Measurements from ENCODE around the gene SET. TPM values are rescaled to one million over a fixed set of nuclear protein-coding genes. Genes with fewer than 3 reads are reported as not detected.
A peak's percentile ranks its signal among the peaks of the same experiment; 100 is the strongest.
"Not testable (repeated sequence)": the region's sequence is repeated elsewhere in the genome, so short reads cannot be mapped to it uniquely, and the experiment has no call there.

Gene SET
- total RNA-seq, 1 donor = 313 TPM

DNA sequence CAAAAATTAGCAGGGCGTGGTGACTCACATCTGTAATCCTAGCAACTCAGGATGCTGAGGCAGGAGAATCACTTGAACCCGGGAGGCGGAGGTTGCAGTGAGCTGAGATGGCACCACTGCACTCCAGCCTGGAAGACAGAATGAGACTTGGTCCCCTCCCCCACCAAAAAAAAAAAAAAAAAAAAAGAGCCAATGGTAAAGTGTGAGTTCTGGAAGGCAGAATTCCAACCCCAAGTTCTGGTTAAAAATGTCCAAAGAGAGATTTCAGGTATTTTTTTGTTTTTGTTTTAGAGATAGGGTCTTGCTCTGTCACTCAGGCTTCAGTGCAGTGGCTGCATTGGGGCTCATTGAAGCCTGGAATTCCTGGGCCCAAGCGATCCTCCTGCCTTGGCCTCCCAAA, 1.6 kb upstream of the SET start:
- H3K4me3 ChIP-seq (ENCODE audit: low read depth, low read length) = no peak overlapping the region
- TF ChIP-seq, protein P1, sequence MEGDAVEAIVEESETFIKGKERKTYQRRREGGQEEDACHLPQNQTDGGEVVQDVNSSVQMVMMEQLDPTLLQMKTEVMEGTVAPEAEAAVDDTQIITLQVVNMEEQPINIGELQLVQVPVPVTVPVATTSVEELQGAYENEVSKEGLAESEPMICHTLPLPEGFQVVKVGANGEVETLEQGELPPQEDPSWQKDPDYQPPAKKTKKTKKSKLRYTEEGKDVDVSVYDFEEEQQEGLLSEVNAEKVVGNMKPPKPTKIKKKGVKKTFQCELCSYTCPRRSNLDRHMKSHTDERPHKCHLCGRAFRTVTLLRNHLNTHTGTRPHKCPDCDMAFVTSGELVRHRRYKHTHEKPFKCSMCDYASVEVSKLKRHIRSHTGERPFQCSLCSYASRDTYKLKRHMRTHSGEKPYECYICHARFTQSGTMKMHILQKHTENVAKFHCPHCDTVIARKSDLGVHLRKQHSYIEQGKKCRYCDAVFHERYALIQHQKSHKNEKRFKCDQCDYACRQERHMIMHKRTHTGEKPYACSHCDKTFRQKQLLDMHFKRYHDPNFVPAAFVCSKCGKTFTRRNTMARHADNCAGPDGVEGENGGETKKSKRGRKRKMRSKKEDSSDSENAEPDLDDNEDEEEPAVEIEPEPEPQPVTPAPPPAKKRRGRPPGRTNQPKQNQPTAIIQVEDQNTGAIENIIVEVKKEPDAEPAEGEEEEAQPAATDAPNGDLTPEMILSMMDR (IDR thresholded peaks at IDR 0.05; ENCODE audit: insufficient read depth, low read length) = no peak
- no peak for DNase-seq (ENCODE audit: low read depth)

DNA sequence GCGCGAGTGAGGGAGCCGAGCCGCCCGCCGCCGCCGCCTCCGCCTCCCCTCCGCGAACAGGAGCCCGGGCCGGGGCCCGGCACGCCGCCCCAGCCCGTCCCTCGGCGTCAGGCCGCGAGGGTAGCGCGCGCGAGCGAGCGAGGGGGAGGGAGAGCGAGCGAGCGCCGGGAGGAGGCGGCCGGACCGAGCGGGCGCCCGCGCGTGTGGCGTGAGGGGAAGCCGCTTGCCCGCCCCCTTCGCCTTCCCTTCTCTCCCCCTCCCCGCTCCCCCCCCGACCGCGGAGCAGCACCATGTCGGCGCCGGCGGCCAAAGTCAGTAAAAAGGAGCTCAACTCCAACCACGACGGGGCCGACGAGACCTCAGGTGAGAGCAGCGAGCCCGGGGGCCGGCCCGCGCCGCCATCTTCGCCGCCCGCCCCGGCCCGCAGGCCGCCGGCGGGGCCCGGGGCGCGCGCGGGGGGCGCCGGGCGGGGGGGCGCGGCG, 312 bp downstream of the SET start:
- TF ChIP-seq, protein P1 (IDR thresholded peaks at IDR 0.05; ENCODE audit: insufficient read depth, low read length) = no peak
- H3K4me3 ChIP-seq (ENCODE audit: low read depth, low read length) = peak overlapping the region; percentile 94
- peak; percentile 28 for DNase-seq (ENCODE audit: low read depth)

DNA sequence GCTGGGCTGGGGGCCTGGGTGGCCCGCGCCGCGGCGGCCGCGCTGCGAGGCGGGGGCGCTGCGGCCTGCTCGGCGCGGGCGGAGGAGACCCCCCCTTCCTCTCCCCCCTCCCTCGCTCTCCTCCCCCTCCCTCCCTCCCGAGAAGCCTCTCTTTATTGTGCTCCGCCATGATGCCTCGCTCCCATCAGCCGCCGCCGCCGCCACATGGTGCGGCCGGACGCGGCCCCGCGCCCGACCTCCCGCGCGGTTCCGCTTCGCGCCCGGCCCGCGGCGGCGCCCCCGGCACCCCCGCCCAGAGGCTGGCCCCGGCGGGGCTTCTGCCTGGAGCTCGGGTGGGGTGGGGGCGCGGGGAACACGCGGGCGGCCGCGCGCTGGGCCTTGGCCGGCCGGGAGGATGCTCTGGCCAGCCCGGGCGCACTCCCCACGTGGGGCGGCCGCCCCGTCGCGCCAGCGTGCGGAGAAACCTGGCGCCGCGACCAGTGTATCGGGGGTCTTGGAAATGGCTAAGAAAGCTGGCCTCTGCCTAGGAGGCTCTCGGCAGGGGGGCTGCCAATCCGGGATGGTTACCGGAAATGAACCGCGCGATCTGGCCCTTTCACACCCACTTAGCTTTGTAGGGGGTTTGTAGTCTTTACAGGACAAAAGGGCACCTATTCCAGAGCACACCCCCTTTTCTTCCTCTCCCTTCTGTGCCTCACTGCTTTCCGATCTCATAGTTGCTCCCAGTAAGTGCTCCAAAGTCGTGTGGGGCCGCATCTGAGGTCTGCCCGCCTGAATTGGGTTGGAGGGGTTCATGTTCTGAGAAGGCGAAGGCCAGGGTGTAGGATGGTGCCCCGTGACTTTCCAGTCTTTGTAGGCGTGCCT, 1.0 kb downstream of the SET start:
- H3K4me3 ChIP-seq (ENCODE audit: low read depth, low read length) = peak overlapping the region; percentile 94
- TF ChIP-seq, protein P1 (IDR thresholded peaks at IDR 0.05; ENCODE audit: insufficient read depth, low read length) = no peak
- DNase-seq (ENCODE audit: low read depth) = peak; percentile 39

DNA sequence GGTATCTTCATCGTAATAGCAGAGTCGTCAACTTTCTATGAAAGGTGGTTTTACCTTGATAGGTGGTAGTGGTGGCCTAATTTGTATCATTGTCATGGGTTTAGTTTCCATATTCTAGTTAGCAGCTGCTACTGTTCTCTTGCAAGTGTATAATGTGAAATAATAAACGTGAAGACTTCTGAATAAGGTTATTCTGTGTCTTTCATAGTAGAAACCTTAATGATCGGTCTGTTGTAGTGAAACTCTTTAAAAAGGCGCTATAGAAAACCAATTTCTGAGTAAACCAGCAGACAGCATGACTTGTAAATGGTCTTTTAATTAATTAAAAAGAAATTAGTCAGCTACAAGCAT, 1.6 kb downstream of the SET start:
- TF ChIP-seq, protein P1 (IDR thresholded peaks at IDR 0.05; ENCODE audit: insufficient read depth, low read length) = no peak
- peak overlapping the region; percentile 94 for H3K4me3 ChIP-seq (ENCODE audit: low read depth, low read length)
- no peak for DNase-seq (ENCODE audit: low read depth)

DNA sequence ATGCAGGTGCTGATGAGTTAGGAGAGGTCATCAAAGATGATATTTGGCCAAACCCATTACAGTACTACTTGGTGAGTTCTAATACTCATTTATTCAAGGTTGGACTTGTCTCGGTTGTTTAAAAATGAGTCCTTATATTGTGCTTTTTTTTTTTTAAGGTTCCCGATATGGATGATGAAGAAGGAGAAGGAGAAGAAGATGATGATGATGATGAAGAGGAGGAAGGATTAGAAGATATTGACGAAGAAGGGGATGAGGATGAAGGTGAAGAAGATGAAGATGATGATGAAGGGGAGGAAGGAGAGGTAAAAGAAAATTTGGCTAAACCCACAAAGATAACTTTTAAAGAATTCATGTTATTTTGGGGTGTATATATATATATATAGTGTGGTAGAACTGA, 4.7 kb downstream of the SET start:
- H3K4me3 ChIP-seq (ENCODE audit: low read depth, low read length); DNase-seq (ENCODE audit: low read depth): not testable (repeated sequence)

DNA sequence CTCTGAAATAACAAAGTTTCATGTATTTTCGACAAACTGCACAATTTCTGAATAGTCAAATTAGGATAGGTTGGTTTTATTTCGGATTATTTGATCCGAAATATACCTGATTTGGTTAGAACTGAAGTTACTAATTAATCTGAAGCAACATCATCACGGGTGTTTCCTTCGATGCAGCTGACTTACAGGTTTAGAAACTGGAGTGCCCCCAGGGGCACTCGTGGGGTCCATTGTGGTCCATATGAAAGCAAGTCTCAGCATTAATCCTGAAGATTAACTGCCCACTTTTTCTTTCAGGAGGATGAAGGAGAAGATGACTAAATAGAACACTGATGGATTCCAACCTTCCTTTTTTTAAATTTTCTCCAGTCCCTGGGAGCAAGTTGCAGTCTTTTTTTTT, 5.3 kb downstream of the SET start:
- no peak for DNase-seq (ENCODE audit: low read depth)
- TF ChIP-seq, protein P1 (IDR thresholded peaks at IDR 0.05; ENCODE audit: insufficient read depth, low read length) = no peak
- H3K4me3 ChIP-seq (ENCODE audit: low read depth, low read length) = no peak overlapping the region

DNA sequence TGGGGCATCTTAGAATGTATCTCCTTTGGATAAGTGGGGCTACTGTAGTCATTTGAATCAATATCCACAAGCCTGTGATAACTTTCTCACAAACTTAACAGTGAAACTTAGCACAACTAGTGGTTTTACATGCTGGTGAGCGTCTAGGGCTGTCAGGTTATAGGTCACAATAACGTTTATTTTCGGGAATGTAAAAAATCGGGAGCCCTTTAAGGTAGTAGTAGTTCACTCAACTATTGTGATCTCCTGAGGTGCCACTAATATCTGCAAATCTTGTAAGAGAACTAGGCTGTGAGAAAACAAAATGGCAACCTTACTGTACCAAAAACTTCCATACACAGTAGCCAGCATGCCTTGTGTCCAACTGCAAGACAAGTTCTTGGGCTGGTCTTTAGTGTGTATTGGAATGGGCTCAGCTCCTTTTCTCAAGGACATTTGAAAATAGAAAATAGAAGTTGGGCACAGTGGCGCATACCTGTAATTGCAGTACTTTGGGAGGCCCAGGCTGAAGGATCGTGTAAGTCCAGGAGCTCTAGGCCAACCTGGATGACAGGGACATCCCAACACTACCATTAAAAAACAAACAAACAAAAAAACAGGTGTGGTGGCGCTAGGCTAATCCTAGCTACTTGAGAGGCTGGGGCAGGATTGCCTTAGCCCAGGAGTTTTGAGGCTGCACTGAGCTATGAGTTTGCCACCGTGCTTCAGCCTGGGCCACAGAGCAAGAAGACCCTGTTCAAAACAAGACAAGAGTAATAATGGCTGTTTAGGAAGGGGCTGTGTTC, 8.1 kb downstream of the SET start:
- TF ChIP-seq, protein P1 (IDR thresholded peaks at IDR 0.05; ENCODE audit: insufficient read depth, low read length) = no peak
- DNase-seq (ENCODE audit: low read depth) = no peak
- H3K4me3 ChIP-seq (ENCODE audit: low read depth, low read length) = no peak overlapping the region

DNA sequence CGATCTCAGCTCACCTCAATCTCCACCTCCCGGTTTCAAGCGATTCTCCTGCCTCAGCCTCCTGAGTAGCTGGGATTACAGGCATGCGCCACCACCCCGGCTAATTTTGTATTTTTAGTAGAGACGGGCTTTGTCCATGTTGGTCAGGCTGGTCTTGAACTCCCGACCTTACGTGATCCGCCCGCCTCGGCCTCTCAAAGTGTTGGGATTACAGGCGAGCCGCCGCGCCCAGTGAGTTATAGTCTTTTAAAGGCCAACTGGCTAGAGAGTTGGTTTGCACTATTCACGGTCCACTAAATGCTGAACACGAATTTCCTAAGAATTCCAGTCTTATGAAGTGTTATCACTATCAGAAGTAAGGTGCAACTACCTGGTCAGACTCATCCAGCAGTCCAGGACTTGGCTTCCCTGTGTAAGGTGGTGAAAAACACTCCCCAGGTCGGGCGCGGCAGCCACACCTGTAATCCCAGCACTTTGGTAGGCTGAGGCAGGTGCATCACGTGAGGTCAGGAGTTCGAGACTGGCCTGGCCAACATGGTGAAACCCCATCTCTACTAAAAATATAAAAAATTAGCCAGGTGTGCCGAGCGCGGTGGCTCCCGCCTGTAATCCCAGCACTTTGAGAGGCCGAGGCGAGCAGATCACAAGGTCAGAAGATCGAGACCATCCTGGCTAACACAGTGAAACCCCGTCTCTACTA, 10.2 kb downstream of the SET start:
- H3K4me3 ChIP-seq (ENCODE audit: low read depth, low read length); DNase-seq (ENCODE audit: low read depth): not testable (repeated sequence)

Measured in fibroblast of the aortic adventitia (primary cell).